NCI-H2227 (cell line): ENCODE measurements around the gene ISCU.

ENCODE experiments used
- DNase-seq: peaks from one replicate; lab custom pipeline; 2025; ENCODE audit not compliant: unreplicated experiment; lab: John Stamatoyannopoulos, UW

ISCU gene

DNA sequence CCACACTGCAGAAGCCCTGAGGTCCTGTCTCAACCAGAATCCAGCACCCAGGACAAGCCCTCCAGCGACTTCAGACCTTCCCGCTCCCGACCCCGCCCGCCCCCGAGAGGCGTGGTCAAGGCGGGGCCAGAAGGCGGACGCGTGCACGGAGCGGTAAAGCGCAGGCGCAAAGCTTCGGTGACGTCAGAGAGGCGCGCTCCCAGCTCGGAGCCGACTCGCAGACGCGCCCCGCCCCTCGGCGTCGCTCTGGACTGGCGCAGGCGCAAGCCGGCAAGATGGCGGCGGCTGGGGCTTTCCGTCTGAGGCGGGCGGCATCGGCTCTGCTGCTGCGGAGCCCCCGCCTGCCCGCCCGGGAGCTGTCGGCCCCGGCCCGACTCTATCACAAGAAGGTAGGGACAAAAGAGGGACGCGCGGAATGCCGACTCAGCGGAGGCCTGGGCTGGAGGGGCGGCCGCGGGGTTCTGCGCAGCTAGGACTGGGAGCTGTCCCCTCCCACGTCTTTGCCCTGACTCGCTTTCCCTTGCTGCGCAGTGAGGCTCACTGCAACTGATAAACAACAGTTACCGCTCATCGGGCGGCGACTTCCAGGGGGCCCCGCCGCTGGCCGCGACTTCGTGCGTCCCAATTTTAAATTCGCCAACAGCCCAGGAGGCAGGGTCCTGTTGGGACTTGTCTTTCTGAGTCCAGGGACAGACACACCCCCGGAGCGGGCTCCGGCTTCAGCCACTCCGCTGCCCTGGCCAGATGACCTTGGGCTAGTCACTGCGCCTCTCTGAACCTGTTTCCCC, at the start of gene ISCU:
Gene ISCU, plus strand, starts transcription at position 249 of the 788 bp plus-strand sequence. Its CDS starts 27 bp downstream, at position 276.
- peak; percentile 99 for DNase-seq

DNA sequence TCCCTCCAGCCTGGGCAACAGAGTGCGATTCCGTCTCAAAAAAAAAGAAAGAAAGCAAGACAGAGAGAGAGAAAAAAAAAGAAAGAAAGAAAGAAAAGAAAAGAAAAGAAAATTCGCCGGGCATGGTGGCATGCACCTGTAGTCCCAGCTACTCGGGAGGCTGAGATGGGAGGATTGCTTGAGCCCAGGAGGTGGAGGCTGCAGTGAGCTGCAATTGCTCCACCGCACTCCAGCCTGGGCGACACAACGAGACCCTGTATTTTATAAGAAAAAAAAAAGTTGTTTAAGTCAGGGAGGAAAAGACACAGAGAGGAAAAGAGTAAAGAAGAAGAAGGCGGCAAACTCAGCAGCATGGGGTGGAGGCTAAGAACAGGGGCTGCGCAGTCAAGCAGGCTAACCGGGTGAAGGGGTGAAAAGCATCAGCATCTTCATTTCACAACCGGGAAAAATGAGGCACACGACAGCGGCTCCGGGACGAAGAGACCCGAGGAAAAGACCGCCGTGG, 47.9 kb upstream of the ISCU start:
- DNase-seq = no peak

DNA sequence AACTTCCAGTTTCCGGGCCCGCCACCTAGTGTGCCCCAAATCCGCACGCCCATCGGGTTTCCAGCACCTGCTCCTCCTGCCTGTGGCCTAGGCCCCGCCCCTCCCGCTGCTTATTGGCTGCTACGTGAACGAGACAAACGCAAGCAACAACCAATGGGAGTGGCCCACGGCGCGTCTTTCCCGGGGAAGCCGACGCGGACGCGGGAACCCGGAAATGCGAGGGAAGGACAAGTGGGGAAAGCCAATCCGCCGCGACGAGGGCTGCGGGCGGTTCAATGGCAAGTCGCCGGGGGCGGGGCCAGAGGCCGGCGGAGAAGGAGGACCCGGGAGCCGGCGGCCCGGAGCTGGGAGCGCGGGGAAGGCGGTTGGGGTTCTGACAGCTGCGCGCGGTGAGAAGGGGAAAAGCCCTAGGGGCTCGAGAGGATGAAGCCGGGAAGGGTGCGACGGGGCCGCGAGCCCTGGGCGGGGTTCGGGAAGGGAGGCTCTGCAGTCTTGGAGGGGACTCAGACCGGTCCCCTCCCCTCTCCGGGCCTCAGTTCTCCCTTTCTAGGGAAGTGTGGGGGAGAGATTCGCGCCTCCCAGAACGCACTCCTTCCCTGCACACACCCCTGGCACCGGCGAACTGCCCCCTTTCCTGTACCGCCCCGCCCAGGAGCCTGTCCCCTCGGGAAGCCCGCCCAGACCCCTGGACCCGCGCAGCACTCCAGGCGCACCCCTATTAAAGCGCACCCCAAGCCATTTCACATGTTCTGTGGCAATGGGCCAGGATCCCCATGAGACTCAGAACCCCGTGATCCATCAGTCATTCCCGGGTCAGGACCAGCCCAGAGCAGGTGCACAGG, 47.2 kb upstream of the ISCU start, which contains the start of gene FICD:
Gene FICD, plus strand, starts transcription at position 305 of the 842 bp plus-strand sequence. CDS start 1,696 bp downstream, outside the sequence.
- peak; percentile 99 for DNase-seq

DNA sequence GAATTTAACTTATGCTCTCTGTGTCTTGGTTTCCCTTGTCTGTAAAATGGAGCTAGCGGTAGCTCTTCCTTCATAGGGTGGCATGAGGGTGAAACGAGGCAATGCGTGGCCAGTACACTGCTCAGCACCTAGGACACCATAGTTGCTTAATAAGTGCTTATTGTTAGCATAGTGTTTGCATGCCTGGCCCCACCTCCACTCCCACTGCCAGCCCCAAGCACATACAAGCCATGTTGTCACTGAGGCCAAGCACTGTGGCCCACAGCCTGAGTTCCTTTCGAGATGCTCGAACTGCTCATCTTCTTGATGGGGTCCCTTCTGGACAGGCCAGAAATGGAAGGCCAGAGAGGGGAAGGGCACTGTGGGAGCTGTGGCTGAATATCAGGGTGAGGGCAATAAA, 46.5 kb upstream of the ISCU start:
- peak; percentile 26 for DNase-seq

DNA sequence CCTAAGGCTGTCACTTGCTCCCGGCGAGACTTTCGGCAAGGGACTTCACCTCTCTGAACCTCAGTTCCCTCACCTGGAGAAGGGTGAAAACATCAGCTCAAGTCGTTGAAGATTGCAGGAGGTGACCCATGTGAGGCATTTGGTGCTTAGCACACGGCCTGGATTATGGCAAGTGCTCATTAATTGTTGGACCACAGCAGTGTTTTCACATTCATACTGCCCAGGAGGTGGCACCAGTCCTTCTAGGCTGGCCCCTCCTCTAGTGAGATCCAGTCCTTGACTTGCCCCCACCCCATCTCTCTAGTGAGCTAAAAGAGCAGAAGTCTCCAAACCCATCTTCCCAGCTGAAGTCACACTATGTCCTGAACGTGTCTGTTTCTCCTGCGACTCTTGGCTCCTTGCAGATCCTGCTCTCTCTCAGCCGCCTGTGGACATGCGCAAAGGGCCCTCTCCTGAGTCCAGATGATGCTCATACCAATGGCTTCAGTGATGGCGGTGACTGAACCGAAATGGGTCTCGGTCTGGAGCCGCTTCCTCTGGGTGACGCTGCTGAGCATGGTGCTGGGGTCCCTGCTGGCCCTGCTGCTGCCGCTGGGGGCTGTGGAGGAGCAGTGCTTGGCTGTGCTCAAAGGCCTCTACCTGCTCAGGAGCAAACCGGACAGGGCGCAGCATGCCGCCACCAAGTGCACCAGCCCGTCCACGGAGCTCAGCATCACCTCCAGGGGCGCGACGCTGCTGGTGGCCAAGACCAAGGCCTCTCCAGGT, 45.7 kb upstream of the ISCU start:
- peak; percentile 26 for DNase-seq

DNA sequence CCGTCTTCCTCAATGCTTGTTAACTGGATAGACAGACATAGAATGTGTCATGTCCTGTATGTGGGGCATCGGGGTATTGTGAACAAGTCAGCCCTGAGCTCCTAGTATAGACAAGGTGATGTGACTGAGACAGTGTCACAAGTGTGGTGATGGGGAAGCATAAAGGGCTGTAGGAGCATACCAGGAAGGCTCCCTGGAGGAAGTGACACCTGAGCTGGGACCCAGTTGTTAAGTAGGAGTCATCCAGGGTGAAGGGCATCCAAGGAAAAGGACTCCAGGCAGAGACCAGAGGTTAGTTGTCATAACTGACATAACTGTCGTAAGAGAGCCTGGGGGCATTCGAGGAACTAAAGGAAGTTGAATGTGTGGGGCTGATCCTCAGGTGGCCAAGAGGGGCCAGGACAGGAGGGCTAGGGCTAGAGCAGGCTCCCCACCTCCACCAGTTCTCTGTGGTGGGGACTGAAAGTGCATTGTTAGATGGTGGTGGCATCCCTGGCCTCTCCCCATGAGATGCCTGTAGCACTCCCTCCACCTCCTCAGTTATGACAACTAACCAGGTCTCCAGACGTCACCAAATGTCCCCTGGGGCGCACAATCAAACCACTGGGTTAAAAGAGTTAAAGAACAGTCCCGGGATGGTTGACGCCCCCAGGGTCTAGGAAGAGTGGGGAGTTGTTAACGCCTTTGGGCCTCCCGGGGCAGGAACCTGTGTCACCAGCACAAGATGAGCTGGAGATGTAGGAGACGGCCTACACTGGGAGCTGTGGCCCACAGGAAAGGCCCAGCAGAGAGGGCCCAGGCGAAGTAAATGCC, 44.9 kb upstream of the ISCU start:
- no peak for DNase-seq

DNA sequence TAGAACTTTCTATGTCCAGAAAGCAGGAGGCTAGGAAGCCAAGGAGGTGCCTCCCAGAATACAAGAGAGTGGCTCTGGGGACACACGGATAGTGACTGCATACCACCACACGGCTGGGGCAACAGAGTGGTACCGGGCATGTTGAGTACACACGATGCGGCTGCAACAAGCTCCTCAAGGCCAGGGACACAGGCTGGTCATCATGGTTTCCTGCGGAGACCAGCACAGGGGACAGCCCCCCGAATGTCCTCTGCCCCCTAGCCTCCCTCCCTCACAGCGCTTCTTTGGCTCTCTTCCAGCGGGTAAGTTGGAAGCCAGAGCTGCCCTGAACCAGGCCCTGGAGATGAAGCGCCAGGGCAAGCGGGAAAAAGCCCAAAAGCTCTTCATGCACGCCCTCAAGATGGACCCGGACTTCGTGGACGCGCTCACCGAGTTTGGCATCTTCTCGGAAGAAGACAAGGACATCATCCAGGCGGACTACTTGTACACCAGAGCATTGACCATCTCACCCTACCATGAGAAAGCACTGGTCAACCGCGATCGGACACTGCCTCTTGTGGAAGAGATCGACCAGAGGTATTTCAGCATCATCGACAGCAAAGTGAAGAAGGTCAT, 44.2 kb upstream of the ISCU start:
- no peak for DNase-seq

DNA sequence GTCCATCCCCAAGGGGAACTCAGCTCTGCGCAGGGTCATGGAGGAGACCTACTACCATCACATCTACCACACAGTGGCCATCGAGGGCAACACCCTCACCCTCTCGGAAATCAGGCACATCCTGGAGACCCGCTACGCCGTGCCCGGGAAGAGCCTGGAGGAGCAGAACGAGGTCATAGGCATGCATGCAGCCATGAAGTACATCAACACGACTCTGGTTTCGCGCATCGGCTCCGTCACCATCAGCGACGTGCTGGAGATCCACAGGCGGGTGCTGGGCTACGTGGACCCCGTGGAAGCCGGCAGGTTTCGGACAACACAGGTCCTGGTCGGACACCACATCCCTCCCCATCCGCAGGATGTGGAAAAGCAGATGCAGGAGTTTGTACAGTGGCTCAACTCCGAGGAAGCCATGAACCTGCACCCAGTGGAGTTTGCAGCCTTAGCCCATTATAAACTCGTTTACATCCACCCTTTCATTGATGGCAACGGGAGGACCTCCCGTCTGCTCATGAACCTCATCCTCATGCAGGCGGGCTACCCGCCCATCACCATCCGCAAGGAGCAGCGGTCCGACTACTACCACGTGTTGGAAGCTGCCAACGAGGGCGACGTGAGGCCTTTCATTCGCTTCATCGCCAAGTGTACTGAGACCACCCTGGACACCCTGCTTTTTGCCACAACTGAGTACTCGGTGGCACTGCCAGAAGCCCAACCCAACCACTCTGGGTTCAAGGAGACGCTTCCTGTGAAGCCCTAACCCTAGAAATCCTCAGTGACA, 43.5 kb upstream of the ISCU start:
- no peak for DNase-seq

DNA sequence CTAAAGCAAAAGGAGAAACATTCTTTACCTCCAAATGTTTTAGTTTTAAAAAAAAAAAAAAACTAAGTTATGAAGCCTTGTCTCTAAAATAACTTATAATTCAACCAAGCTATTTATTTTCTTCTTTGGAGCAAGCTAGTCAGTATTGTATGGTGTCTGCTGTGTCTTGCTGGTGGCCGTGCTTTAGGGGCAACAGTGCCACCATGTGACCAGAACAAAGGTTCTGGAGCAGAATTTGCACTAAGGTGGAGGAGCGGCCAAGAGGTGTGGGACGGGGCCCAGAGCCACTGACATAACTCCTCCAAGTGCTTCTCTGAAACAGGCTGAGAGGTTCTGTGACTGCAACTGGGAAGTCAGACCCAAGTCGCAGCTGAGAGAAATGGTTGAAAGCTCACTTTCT, 42.8 kb upstream of the ISCU start:
- peak; percentile 25 for DNase-seq

DNA sequence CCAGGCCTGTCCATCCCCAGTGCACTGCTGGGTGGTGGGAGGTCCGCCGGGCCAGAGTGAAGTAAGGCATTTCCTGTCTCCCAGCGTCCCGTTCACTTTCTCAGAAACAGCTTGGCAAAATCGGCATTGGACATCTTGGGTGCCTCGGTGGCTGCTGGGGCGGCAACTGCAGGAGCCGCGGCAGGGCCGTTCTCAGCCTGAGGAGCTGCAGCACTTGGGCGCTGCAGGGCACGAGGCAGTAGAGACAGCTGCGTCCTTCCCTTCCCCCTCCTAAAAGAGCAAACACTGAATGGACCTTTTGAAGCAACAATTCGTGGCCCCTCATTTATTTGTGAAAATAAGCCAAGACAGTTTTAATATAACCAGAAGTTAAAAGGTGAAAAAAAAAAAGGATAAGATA, 39.0 kb upstream of the ISCU start:
- no peak for DNase-seq

DNA sequence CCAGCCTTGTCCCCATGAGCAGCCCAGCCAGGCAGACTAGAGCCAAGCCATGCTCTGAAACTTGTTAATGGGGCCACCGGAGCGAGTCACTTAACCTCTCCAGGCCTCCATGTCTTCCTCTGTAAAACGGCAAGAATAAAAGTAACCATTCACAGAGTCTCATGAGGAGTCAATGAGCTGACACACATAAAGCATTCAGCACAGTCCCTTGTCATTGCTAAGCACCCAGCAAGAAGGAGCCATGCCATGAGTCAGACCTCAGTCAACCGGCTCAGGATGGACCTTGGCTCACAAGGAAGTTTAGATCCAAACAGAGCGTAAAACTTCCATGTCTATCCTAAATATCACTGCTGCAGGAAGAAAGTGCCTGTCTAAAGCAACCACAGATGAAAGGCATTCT, 36.7 kb upstream of the ISCU start:
- no peak for DNase-seq

DNA sequence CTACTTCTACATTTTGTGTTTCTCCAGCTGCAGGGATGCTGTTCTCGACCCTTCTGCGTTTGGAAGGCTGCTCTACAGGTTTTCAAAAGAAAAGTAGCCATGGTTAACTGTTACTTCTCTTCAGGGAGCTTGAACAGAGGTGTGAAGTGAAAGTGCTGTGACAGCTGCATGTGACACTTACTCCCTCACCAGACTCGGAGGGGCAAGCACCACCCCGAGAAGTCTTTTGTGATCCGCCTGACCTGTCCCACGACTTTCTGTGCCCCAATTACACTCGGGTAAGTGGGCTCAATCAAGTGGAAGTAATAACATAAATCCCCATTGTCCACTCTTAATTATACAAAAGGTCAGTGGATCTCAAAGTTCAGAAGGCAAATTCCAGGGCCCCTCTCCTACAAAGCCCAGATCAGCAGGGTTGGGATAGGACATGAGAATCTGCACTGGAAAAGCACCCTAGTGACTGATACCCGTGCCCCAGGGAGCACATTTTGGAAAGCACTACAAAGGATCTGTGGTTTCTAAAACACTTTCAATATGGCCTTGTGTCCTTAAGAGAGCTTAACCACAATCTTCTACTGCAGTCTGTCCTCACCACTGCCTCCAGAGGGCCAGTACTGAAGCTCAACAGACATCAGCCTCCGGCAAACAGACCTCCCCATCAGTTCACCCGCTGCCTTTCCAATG, 35.8 kb upstream of the ISCU start:
- DNase-seq = no peak

DNA sequence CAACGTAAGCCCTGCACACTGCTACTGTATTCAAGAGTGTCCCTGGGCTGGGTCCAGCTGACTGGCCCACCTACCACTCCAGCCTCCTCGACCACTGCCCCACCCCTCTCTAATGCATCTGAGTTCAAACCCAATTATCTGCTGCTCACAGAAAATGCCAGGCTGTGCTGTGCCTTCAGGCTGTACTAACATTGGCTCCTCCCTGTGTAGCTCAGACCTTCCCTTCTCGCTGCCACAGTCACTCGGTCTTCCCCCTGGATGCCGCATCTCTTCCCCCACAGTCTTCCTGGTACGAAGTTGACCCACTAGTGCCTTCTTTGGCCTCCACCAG, 35.3 kb upstream of the ISCU start:
- DNase-seq = peak; percentile 21

DNA sequence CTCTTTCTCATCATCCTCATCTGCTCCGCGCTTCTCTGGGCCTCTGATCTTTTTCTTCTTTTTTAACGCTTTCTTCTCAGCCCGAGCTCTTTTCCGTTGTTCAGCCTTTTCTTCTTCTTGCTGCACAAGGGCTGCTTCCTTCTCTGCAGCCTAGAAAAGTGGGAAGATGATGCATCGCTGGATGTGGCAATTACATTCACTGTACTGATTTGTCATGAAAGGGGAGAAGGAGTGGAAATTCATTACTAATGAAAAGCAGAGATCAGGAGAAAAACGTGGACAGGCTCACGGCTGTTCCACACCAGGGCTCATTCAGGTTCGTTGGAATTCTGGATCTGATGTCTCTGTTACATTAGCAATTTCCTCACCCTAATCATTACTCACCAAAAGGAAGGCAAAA, 32.2 kb upstream of the ISCU start:
- DNase-seq = no peak

DNA sequence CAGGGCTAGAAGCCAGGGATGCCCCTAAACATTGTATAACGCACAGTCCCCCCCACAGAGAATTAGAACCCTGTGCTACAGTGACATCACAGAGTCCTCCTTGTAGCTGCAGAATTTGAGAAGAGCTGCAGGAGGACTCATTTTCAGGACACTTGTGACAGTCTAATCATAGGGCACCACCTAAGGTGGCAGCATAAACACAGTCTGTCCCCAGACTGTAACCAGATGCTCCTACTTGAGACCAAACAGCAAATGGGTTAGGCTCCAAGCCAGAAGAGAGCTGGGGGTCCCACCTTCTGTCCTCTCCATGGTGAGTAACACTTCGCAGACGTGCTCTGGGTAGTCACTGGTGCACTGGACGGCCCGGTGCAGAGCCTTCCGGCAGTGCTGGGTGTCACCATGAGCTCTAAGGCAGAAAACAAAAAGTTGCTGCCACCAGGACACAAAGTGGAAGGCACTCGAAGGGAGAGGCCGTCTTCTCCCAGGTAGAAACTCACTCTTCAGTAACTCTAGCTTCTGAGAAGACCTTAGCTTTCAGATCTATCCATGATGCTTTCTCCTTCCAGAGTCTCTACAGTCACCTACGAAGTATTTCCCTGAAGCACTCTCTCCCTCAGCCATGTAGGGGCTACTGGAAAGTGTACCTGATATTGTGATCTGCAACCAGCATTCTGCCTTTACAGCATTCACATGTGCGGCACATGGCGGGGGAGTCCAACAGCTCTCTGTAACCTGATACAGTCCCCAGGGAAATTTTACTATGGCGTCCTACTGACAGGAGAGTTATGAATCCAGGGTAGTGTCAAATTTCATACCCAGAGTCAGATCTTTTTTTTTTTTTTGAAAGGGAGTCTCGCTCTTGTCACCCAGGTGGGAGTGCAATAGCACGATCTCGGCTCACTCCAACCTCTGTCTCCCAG, 30.2 kb upstream of the ISCU start:
- DNase-seq = no peak

DNA sequence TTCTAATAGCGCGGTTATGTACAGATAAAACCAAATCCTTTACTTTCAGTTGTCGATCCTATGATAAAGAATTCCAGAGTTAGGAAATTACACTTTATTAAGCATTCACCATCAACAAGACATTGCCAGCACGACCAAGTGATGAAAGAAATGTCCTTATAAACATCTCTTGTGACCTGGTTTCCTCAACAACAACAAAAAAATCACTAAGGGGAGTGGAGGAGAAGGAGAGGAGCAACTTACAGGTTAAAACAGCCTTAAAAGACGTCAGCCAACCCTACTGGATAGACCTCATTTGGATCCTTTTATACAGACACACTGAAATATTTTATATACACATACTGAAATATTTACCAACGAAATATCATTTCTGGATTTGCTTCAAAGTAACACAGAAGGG, 24.2 kb upstream of the ISCU start:
- no peak for DNase-seq

DNA sequence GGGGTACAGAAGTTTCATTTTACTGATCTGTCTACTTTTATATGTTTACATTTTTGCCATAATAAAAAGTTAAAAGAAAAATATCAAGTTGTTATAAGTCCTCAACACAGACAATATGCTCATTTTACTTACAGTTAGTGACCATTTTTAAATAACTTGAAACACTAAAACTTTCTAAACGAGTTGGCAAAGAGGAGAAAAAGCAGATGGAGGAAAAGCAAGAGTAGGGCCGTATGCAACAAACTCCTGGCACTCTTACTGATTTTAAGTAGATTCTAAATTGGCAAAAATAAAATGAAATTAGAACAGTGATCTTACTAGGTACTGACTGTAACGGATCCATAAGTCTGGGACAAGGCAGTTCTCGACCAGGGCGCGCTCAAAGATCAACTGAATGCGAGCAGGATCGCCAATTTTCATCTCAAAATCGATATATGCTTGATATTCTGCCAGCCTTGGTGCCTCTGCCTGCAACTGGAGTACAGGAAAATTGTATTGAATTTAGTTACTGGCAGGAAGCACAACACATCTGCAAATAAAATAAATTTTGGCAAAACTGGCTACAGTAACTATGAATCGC, 23.7 kb upstream of the ISCU start:
- DNase-seq = no peak
